ENCODE measurements around the gene KLHL22.
A peak's percentile ranks its signal among the peaks of the same experiment; 100 is the strongest.
"Not testable (repeated sequence)": the region's sequence is repeated elsewhere in the genome, so short reads cannot be mapped to it uniquely, and the experiment has no call there.

The KLHL22 gene

DNA sequence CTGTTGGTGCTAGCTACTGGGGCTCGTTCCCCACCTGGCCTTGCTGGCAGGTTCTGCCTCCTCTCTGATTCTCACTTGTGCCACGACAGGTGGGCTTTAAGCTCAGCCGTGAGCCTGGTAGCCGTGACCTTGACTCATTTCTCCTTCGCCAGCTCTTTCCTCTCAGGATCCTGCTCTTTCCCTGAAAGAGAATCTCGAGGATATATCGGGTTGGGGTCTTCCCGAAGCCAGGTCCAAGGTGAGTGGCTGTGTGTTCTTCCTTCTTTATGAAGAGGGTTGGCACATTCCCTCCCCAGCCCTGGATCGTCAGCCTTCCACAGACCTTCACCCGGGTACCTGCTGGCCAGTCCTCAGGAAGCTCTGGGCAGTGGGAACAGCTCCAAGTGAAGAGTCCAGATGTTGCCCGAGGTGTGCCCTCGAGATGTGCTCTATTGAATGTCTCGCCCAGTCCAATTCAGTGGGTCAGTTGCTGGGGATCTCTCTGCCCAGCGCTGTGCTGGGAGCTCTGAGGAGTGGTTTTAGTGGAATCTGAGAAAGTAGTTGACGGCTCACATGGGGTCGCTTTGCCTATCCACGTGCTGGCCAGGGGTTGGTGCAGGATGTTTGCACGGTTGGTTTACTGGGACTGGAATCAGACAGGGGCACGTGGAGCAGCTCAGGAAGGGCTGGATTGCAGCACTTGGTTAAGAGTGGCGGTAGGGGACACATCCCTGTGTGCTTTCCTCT lies 100.3 kb downstream of the KLHL22 start:
- Histone ChIP-seq H3K36me3 (peaks cover 0 to 14% (median 3%) of the 10 kb centered on the region in 11 experiments; a peak in 10 of 22 replicates), H3K27me3 (no peaks in the 10 kb centered on the region), H3K4me2 (peak overlapping the region; percentile 88 to 98 (median 91)), H3K9ac (peak overlapping the region; percentile 81 to 93 (median 87); a peak in 18 of 22 replicates), H3K9me3 (replicated peaks in 1 of 11) (no peaks in the 10 kb centered on the region), H3K4me1 (peaks cover 32 to 53% (median 43%) of the 10 kb centered on the region in 10 experiments), H3K27ac (no peak overlapping the region), H4K20me1 (peaks cover 0 to 47% (median 26%) of the 10 kb centered on the region in 11 experiments; a peak in 11 of 22 replicates), H3K4me3 (peak overlapping the region; percentile 73 to 90 (median 80); a peak in 19 of 20 replicates)
- TF ChIP-seq Cebpa-rat (IDR thresholded peaks at IDR 0.05), result no peak

DNA sequence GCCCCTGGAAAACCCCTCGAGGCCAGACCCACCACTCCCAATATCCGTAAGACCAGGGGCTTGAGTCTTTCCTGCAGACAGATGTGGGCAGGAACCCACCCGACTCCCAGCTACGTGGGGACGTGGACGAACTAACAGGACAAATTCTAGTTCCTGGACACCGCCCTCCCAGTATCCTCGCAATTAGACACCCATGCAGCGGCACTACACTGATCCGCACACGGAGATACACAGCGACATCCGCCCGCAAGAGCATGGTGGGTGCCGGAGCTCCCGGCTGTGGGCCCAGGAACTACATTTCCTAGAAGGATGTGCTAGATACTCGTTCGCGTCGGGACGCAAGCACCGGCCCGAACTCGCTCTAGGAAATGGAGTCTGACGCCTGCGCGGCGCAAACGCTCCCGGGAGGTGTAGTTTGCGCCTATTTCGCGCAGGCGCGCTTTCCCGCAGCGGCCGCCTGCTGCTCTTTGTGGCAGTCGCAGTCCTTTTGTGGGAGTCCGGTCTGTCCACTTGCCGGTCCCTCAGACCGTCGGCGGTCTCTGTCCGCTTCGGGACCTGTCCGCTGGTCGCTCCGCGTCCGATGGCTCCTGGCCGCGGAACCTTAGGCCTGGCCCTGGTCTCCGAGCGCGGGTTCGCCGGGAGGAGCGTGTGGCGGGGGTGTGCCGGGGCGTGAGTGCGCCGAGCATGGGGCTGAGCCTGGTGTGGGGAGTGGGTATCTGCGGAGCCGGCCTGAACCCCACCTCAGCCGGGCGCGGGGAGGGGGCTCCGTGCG lies 101.7 kb downstream of the KLHL22 start, which contains the start of gene ZNF74:
Gene ZNF74, plus strand, starts transcription at position 447 of the 772 bp plus-strand sequence. CDS start 478 bp downstream, outside the sequence.
- H4K20me1 ChIP-seq, result peaks cover 0 to 33% (median 16%) of the 10 kb centered on the region in 11 experiments; a peak in 8 of 22 replicates
- no peak for TF ChIP-seq Cebpa-rat (IDR thresholded peaks at IDR 0.05)
- peak within 1 kb of the TSS; percentile 62 to 92 (median 81) for H3K27ac ChIP-seq
- H3K9ac ChIP-seq, result peak within 1 kb of the TSS; percentile 81 to 93 (median 87)
- H3K4me3 ChIP-seq, result peak within 1 kb of the TSS; percentile 73 to 90 (median 80)
- no peaks in the 10 kb centered on the region for H3K27me3 ChIP-seq
- peak within 1 kb of the TSS; percentile 88 to 98 (median 91) for H3K4me2 ChIP-seq
- peaks cover 0 to 5% (median 0%) of the 10 kb centered on the region in 11 experiments; a peak in 2 of 22 replicates for H3K36me3 ChIP-seq
- peaks cover 32 to 48% (median 40%) of the 10 kb centered on the region in 10 experiments for H3K4me1 ChIP-seq
- H3K9me3 ChIP-seq (replicated peaks in 1 of 11), result peaks cover 4 to 7% (median 6%) of the 10 kb centered on the region in 11 experiments; a peak in 17 of 22 replicates

DNA sequence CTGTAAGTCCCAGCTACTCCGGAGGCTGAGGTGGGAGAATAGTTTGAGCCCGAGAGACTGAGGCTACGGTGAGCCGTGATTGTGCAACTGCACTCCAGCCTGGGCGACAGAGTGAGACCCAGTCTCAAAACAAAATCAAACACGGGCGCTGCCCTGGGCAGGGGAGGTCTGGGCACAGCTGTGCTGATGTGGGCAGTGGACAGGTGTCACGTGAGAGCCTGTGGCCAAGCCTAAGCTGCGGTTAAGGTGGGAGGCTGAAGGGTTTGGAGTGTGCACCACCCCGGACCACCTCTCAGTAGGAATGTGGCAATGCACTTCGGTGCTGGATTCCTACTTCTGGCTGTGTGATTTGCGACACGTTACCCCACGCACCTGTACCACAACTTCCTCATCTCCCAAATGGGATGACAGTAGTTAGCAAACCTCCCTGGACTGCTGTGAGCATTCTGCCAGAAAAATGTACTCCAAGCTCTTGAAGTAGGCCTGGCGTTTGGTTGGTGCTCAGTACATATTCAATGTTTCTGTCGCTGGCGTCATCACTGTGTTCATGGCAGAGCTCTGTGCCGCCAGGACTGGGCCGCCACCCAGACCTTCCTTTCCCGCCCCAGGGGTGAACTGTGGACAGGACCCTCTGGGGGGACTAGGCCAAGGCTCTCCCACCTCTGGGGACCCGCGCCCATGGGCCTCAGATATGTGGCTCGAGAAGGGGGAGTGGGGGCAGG lies 102.5 kb downstream of the KLHL22 start:
- H3K27me3 ChIP-seq, result no peaks in the 10 kb centered on the region
- H3K36me3 ChIP-seq, result peaks cover 0 to 5% (median 0%) of the 10 kb centered on the region in 11 experiments; a peak in 2 of 22 replicates
- H4K20me1 ChIP-seq, result peaks cover 0 to 32% (median 14%) of the 10 kb centered on the region in 11 experiments; a peak in 8 of 22 replicates
- peaks cover 5 to 7% (median 6%) of the 10 kb centered on the region in 11 experiments; a peak in 17 of 22 replicates for H3K9me3 ChIP-seq (replicated peaks in 1 of 11)
- H3K27ac ChIP-seq, result peak overlapping the region; percentile 62 to 92 (median 81)
- H3K4me2 ChIP-seq, result peak overlapping the region; percentile 88 to 98 (median 91)
- TF ChIP-seq Cebpa-rat (IDR thresholded peaks at IDR 0.05), result 0 out of 22 replicates have a peak, but pooled peaks of 1 of the 11 experiments have one; percentile 8
- H3K9ac ChIP-seq, result peak overlapping the region; percentile 81 to 93 (median 87); a peak in 21 of 22 replicates
- H3K4me1 ChIP-seq, result peaks cover 32 to 48% (median 40%) of the 10 kb centered on the region in 10 experiments
- H3K4me3 ChIP-seq, result peak overlapping the region; percentile 73 to 90 (median 80)

DNA sequence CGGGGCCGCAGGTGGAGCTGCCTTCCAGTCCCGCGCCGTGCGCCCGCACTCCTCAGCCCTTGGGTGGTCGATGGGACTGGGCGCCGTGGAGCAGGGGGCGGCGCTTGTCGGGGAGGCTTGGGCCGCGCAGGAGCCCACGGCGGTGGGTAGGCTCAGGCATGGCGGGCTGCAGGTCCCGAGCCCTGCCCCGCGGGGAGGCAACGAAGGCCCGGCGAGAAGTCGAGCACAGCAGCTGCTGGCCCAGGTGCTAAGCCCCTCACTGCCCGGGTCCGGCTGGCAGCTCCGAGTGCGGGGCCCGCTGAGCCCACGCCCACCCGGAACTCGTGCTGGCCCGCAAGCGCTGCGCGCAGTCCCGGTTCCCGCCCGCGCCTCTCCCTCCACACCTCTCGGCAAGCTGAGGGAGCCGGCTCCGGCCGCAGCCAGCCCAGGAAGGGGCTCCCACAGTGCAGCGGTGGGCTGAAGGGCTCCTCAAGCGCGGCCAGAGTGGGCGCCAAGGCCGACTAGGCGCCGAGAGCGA lies 103.2 kb downstream of the KLHL22 start:
- H3K9me3 ChIP-seq (replicated peaks in 1 of 11); H3K4me3 ChIP-seq; H3K9ac ChIP-seq; H3K27ac ChIP-seq; H3K27me3 ChIP-seq; H3K36me3 ChIP-seq: not testable (repeated sequence)
- Histone ChIP-seq H4K20me1 (peaks cover 0 to 28% (median 8%) of the 10 kb centered on the region in 11 experiments; a peak in 8 of 22 replicates), H3K4me2 (peak overlapping the region in 3 of 11 experiments; percentile 88 to 91 (median 90); a peak in 3 of 22 replicates), H3K4me1 (peaks cover 32 to 43% (median 40%) of the 10 kb centered on the region in 10 experiments)

Data from BLaER1 treated with 17β-estradiol and CSF1 and Interleukin-3, amounts not matched to agents 10 nM and 100 nM (cell line).